Nephron (organoid): ENCODE data around the gene TSPAN5.
A peak's percentile ranks its signal among the peaks of the same experiment; 100 is the strongest.

Experiments
- H3K27ac Mint-ChIP-seq, 3 experiments: 2 replicates each; pipeline ENCODE4 v1.8.0; 2020; ENCODE audit warnings: mixed read lengths in 3 of 3, mild to moderate bottlenecking in 2 of 3, moderate library complexity in 1 of 3
- H3K27me3 Mint-ChIP-seq: 2 replicates; pipeline ENCODE4 v1.8.0; 2021; ENCODE audit warnings: low read depth, mild to moderate bottlenecking, moderate library complexity, mixed read lengths
- H3K36me3 Mint-ChIP-seq: 2 replicates; pipeline ENCODE4 v1.8.0; 2020; ENCODE audit warnings: low read depth, mixed read lengths
- H3K4me1 Mint-ChIP-seq: 2 replicates; pipeline ENCODE4 v1.8.0; 2020; ENCODE audit warnings: mixed read lengths
- H3K4me3 Mint-ChIP-seq, 3 experiments: 2 replicates each; pipeline ENCODE4 v1.8.0; 2020; ENCODE audit warnings: mild to moderate bottlenecking in 3 of 3, mixed read lengths in 3 of 3, moderate library complexity in 2 of 3
- H3K9me3 Mint-ChIP-seq: 2 replicates; pipeline ENCODE4 v1.8.0; 2020; ENCODE audit warnings: mixed read lengths
- TF ChIP-seq, protein P1 (sequence below), 3 experiments: fragments of 200-600 bp; sonication (generic); IDR thresholded peaks; one replicate each; pipeline ENCODE4 v1.5.0; 2021; ENCODE audit warnings: antibody characterized with exemption in 3 of 3; ENCODE audit not compliant: unreplicated experiment in 3 of 3

TSPAN5 gene

DNA sequence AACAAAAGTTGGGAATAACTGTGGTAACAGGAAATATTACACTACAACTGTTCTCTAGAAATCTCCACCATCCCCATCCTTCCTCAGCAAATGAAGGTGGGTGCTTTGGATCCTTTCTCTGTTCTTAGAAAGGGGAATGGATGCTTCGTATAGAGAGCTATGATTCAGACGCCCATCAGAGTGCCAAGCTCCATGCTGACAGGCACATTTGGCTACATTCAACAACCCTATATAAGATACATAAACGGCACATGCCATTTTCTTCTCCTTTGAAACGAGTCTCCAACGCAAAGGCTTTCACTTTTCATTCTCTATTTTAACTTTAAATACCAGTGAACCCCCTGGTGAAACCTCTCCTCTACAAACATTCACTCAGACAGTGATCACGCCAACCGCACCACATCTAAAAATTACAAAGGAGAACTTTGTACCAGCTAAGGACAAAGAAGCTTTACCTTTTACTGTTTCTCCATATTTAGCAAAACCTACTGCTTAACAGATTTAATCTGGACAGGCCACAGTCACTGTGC lies 172.5 kb downstream of the TSPAN5 start:
- no peak overlapping the region for H3K4me3 Mint-ChIP-seq
- no peaks in the 10 kb centered on the region for H3K9me3 Mint-ChIP-seq
- H3K27me3 Mint-ChIP-seq, result no peaks in the 10 kb centered on the region
- peaks cover 29% of the 10 kb centered on the region for H3K4me1 Mint-ChIP-seq
- no peaks in the 10 kb centered on the region for H3K36me3 Mint-ChIP-seq
- no peak overlapping the region for H3K27ac Mint-ChIP-seq
- TF ChIP-seq, protein P1, sequence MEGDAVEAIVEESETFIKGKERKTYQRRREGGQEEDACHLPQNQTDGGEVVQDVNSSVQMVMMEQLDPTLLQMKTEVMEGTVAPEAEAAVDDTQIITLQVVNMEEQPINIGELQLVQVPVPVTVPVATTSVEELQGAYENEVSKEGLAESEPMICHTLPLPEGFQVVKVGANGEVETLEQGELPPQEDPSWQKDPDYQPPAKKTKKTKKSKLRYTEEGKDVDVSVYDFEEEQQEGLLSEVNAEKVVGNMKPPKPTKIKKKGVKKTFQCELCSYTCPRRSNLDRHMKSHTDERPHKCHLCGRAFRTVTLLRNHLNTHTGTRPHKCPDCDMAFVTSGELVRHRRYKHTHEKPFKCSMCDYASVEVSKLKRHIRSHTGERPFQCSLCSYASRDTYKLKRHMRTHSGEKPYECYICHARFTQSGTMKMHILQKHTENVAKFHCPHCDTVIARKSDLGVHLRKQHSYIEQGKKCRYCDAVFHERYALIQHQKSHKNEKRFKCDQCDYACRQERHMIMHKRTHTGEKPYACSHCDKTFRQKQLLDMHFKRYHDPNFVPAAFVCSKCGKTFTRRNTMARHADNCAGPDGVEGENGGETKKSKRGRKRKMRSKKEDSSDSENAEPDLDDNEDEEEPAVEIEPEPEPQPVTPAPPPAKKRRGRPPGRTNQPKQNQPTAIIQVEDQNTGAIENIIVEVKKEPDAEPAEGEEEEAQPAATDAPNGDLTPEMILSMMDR (IDR thresholded peaks at IDR 0.05; ENCODE audit: unreplicated experiment in 3 of 3), result no peak

DNA sequence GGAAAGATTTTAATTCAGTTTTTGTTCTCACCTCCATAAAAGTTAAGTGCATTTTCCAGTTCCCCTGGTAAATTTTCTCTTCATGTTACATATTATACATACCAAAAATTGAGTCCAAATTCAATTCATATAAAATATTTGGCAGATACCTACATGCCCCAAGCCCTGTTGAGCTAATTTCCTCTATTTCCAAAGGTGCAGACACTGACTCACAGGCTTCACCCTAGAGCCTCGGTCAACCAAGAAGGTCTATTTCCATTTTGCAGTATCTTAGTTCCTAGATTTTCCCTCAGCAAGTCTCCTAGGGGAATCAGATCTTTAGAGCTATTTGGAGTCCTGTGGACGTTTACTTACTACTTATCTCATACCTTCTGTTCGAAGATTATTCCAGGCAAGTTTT lies 174.4 kb downstream of the TSPAN5 start:
- Mint-ChIP-seq H3K4me1 (peaks cover 30% of the 10 kb centered on the region), H3K36me3 (peaks cover 2% of the 10 kb centered on the region), H3K4me3 (no peak overlapping the region), H3K9me3 (no peaks in the 10 kb centered on the region), H3K27me3 (no peaks in the 10 kb centered on the region), H3K27ac (no peak overlapping the region)
- TF ChIP-seq, protein P1 (IDR thresholded peaks at IDR 0.05; ENCODE audit: unreplicated experiment in 3 of 3), result no peak

DNA sequence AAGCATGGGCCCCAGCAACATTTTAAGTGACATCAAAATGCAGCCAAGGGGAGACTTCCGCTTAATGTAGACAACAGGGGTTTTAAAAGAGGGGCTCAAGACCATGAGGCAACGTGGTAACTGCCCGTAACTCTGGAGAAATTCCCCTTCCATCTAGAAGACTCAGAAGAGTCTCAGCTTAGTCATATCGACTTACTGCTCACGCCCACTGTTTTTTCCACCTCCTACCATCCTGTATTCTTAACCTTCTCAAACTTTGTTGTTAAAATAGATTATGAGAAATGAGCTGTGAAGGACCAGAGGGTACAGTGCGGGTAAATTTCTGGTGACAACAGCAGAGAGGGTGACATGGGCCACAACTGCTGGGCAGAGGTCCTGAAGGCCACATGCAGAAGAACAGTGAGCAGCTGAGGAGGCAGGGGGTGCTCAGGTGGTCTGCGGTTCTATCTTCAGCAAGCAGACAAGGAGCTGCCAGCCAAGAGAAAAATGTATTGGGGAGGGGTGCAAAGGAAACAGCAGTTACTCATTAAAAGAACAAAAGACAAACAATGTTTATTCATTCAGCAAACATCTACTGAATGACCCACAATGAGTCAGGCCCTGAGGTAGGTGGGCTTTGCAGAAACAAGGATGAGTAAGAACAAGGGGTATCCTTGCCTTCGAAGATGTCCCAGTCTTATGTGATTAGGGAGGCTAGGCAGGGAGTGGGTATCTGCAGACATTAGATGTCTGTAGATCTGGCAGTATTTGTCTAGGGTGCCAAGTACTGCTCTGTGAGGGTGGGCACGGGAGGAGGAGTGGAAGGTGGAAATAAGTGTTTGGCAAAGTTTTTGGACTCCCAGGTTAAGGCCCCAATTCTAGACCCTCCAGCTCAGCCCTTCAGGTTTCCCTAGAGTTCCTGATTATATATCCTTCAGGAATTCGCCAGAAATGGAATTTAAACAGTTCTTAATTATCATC lies 175.3 kb downstream of the TSPAN5 start:
- H3K9me3 Mint-ChIP-seq, result no peaks in the 10 kb centered on the region
- H3K27me3 Mint-ChIP-seq, result no peaks in the 10 kb centered on the region
- H3K4me1 Mint-ChIP-seq, result peaks cover 30% of the 10 kb centered on the region
- H3K27ac Mint-ChIP-seq, result no peak overlapping the region
- TF ChIP-seq, protein P1 (IDR thresholded peaks at IDR 0.05; ENCODE audit: unreplicated experiment in 3 of 3), result no peak
- peaks cover 9% of the 10 kb centered on the region for H3K36me3 Mint-ChIP-seq
- H3K4me3 Mint-ChIP-seq, result no peak overlapping the region

DNA sequence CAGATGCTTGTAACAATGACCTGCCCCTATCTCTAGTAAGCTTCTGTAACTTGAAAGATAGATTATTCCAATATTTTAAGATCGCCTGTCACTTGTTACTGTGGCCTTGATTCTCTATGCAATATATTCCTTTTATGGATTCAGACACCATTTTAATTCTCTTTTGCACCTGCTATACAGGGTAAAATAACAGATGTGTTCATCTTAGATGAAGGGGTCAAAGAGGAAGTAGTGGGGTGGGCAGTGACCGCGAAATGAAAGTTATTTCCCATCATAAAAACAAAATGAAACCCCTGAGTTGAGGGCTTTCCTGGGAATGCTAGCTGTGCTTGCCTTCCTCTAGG lies 175.9 kb downstream of the TSPAN5 start:
- Mint-ChIP-seq H3K4me3 (no peak overlapping the region), H3K4me1 (peaks cover 30% of the 10 kb centered on the region), H3K27ac (no peak overlapping the region), H3K27me3 (no peaks in the 10 kb centered on the region), H3K9me3 (no peaks in the 10 kb centered on the region), H3K36me3 (peaks cover 10% of the 10 kb centered on the region)
- TF ChIP-seq, protein P1 (IDR thresholded peaks at IDR 0.05; ENCODE audit: unreplicated experiment in 3 of 3), result no peak

DNA sequence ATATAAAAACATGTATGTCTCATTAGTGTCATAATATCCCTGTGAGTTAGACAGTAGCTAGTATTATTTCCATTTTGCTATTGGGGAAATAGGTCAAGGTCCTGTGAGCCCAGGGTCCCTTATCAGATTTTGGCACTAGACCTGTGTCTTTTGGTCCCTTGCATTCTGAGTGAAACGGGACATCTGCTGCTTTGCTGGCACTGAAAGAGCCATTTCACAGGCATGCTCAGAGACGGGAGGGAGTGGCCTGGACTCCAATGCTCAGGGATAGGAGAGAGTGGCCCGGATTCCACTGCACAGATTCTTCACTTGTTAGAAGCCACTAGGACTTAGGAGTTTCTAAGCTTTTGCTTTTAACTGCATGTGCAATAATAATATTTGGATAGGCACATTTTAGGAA lies 177.2 kb downstream of the TSPAN5 start:
- H3K27me3 Mint-ChIP-seq, result no peaks in the 10 kb centered on the region
- peaks cover 30% of the 10 kb centered on the region for H3K4me1 Mint-ChIP-seq
- peak overlapping the region; percentile 10 to 66 (median 35) for H3K27ac Mint-ChIP-seq
- peaks cover 14% of the 10 kb centered on the region for H3K36me3 Mint-ChIP-seq
- no peaks in the 10 kb centered on the region for H3K9me3 Mint-ChIP-seq
- no peak overlapping the region for H3K4me3 Mint-ChIP-seq
- TF ChIP-seq, protein P1 (IDR thresholded peaks at IDR 0.05; ENCODE audit: unreplicated experiment in 3 of 3), result no peak
